Smooth muscle cell (in vitro differentiated cells): ENCODE results near the gene FGD4. TPM values are rescaled to one million over a fixed set of nuclear protein-coding genes. Genes with fewer than 3 reads are reported as not detected.

Source experiments
- DNase-seq: peaks from one replicate; lab custom pipeline; 2025; ENCODE audit not compliant: unreplicated experiment; lab: John Stamatoyannopoulos, UW
- H2AFZ ChIP-seq: fragments of 200-600 bp; sonication (generic); 2 replicates; pipeline ENCODE4 v1.6.0; 2016; ENCODE audit warnings: antibody characterized with exemption, low read depth, mild to moderate bottlenecking
- H3F3A ChIP-seq: fragments of 200-600 bp; sonication (generic); 2 replicates; pipeline ENCODE4 v1.6.0; 2017; ENCODE audit warnings: antibody characterized with exemption, low read depth
- H3K27ac ChIP-seq: fragments of 200-600 bp; sonication (generic); 2 replicates; pipeline ENCODE4 v1.5.1; 2016; ENCODE audit warnings: low read depth, mild to moderate bottlenecking
- H3K27me3 ChIP-seq: fragments of 200-600 bp; sonication (generic); 2 replicates; pipeline ENCODE4 v1.6.1; 2016; ENCODE audit warnings: low read depth, mild to moderate bottlenecking
- H3K36me3 ChIP-seq: fragments of 200-600 bp; sonication (generic); 2 replicates; pipeline ENCODE4 v1.5.1; 2016; ENCODE audit warnings: low read depth
- H3K4me1 ChIP-seq: fragments of 200-600 bp; sonication (generic); 2 replicates; pipeline ENCODE4 v1.5.1; 2016; ENCODE audit warnings: low read depth
- H3K4me2 ChIP-seq: fragments of 200-600 bp; sonication (generic); 2 replicates; pipeline ENCODE4 v1.6.0; 2016; ENCODE audit warnings: mild to moderate bottlenecking
- H3K4me3 ChIP-seq: fragments of 200-600 bp; sonication (generic); 2 replicates; pipeline ENCODE4 v1.5.1; 2016; ENCODE audit warnings: mild to moderate bottlenecking
- H3K79me2 ChIP-seq: fragments of 200-600 bp; sonication (generic); 2 replicates; pipeline ENCODE4 v1.6.0; 2016; ENCODE audit warnings: low read depth, mild to moderate bottlenecking
- H3K9ac ChIP-seq: fragments of 200-600 bp; sonication (generic); 2 replicates; pipeline ENCODE4 v1.6.0; 2016; ENCODE audit warnings: low read depth
- H3K9me3 ChIP-seq: fragments of 200-600 bp; sonication (generic); replicated peaks from 2 replicates; pipeline ENCODE4 v1.5.1; 2016; ENCODE audit warnings: low read depth
- H4K20me1 ChIP-seq: fragments of 200-600 bp; sonication (generic); 2 replicates; pipeline ENCODE4 v1.6.0; 2016; ENCODE audit warnings: low read depth
- CTCF ChIP-seq: fragments of 200-600 bp; sonication (generic); IDR thresholded peaks from 2 replicates; pipeline ENCODE4 v1.5.1; 2017; ENCODE audit warnings: borderline replicate concordance, mild to moderate bottlenecking, antibody characterized with exemption; ENCODE audit not compliant: insufficient read depth, poor library complexity, severe bottlenecking
- WGBS: methylation state at CpG from one replicate; pipeline ENCODE4 v1.1.7; 2016; ENCODE audit warnings: low lambda C conversion rate; 5-methylcytosine and 5-hydroxymethylcytosine counted together
- polyA plus RNA-seq: library from polyadenylated mRNA; unstranded; fragments of >200 nt; fragmentation: Nextera tagmentation; extraction: Ambion mirVana; gene quantifications from 2 replicates; pipeline ENCODE4 v1.2.1, GENCODE V29; 2016
- total RNA-seq: library from RNA; depleted of rRNA; stranded (reverse); fragments of >200 nt; gene quantifications from 2 replicates; pipeline ENCODE4 v1.2.3, GENCODE V29; 2014

Gene FGD4
- total and polyA plus RNA-seq, 2 experiments from 2014 or later, result 0.42 to 5.8 TPM

- Histone ChIP-seq H3K4me2 (no peak overlapping the region), H4K20me1 (no peaks in the 10 kb centered on the region), H3F3A (no peaks in the 10 kb centered on the region), H3K9me3 (no peaks in the 10 kb centered on the region), H3K9ac (no peak overlapping the region), H3K27me3 (no peaks in the 10 kb centered on the region), H3K4me3 (no peak overlapping the region), H3K36me3 (no peaks in the 10 kb centered on the region), H3K4me1 (no peaks in the 10 kb centered on the region), H3K79me2 (no peaks in the 10 kb centered on the region), H2AFZ (no peak overlapping the region), H3K27ac (no peak overlapping the region)
- TF ChIP-seq CTCF, result no peak
- no peak for DNase-seq
- 95% methylated on average over 4 of the region's 4 CpGs for WGBS
Measured at GRCh38 chr12:32367381-32367780, 32.0 kb upstream of the FGD4 start.

GRCh38 chr12:32369202-32369601, 30.2 kb upstream of the FGD4 start:
- H3K9me3 ChIP-seq, result no peaks in the 10 kb centered on the region
- H3K36me3 ChIP-seq, result no peaks in the 10 kb centered on the region
- H3K4me1 ChIP-seq, result no peaks in the 10 kb centered on the region
- no peak for TF ChIP-seq CTCF
- WGBS, result 99% methylated on average over 4 of the region's 4 CpGs
- H3K27me3 ChIP-seq, result no peaks in the 10 kb centered on the region
- no peak overlapping the region for H3K27ac ChIP-seq
- H4K20me1 ChIP-seq, result no peaks in the 10 kb centered on the region
- H3K9ac ChIP-seq, result no peak overlapping the region
- no peaks in the 10 kb centered on the region for H3K79me2 ChIP-seq
- no peaks in the 10 kb centered on the region for H3F3A ChIP-seq
- no peak overlapping the region for H2AFZ ChIP-seq
- H3K4me2 ChIP-seq, result no peak overlapping the region
- no peak overlapping the region for H3K4me3 ChIP-seq
- DNase-seq, result no peak

GRCh38 chr12:32377344-32378055, 21.9 kb upstream of the FGD4 start:
- H3K4me3 ChIP-seq, result no peak overlapping the region
- H3K4me2 ChIP-seq, result peak overlapping the region; percentile 55
- H3K36me3 ChIP-seq, result no peaks in the 10 kb centered on the region
- WGBS, result 42% methylated on average over 12 of the region's 12 CpGs
- H3K79me2 ChIP-seq, result no peaks in the 10 kb centered on the region
- no peaks in the 10 kb centered on the region for H3K9me3 ChIP-seq
- no peak for DNase-seq
- H3K27me3 ChIP-seq, result no peaks in the 10 kb centered on the region
- no peaks in the 10 kb centered on the region for H3K4me1 ChIP-seq
- no peak overlapping the region for H3K9ac ChIP-seq
- no peak overlapping the region for H2AFZ ChIP-seq
- no peaks in the 10 kb centered on the region for H3F3A ChIP-seq
- TF ChIP-seq CTCF, result no peak
- no peak overlapping the region for H3K27ac ChIP-seq
- H4K20me1 ChIP-seq, result no peaks in the 10 kb centered on the region

- no peak overlapping the region for H3K4me3 ChIP-seq
Measured at GRCh38 chr12:32379213-32379612, 20.1 kb upstream of the FGD4 start.

More at GRCh38 chr12:32379213-32379612, 20.1 kb upstream of the FGD4 start:
- H3K9ac ChIP-seq, result no peak overlapping the region
- no peaks in the 10 kb centered on the region for H3K4me1 ChIP-seq
- no peaks in the 10 kb centered on the region for H4K20me1 ChIP-seq
- H3K4me2 ChIP-seq, result no peak overlapping the region
- no peaks in the 10 kb centered on the region for H3K36me3 ChIP-seq
- H3K9me3 ChIP-seq, result no peaks in the 10 kb centered on the region
- H3K27ac ChIP-seq, result no peak overlapping the region
- no peaks in the 10 kb centered on the region for H3K27me3 ChIP-seq
- no peak overlapping the region for H2AFZ ChIP-seq
- no peaks in the 10 kb centered on the region for H3F3A ChIP-seq
- H3K79me2 ChIP-seq, result no peaks in the 10 kb centered on the region
- 85% methylated on average over 10 of the region's 10 CpGs for WGBS
- DNase-seq, result no peak
- TF ChIP-seq CTCF, result no peak
